GM18499 (cell line): Measurements from ENCODE around the gene DHRS13.
"Not testable (repeated sequence)": the region's sequence is repeated elsewhere in the genome, so short reads cannot be mapped to it uniquely, and the experiment has no call there.

Source experiments
- ATAC-seq: cut with Tn5 transposase; IDR thresholded peaks from one replicate; pipeline ENCODE4 v1.9.1; 2021; ENCODE audit warnings: moderate number of reproducible peaks; ENCODE audit not compliant: insufficient read depth, unreplicated experiment

The DHRS13 gene

GRCh38 chr17:28864991-28865849 lies 37.7 kb downstream of the DHRS13 start:
- no peak for ATAC-seq

GRCh38 chr17:28863953-28864352 lies 38.9 kb downstream of the DHRS13 start:
- ATAC-seq, result no peak

- ATAC-seq, result no peak
These were observed 40.3 kb downstream of the DHRS13 start for GRCh38 chr17:28862561-28862960.

- no peak for ATAC-seq
These were observed 41.3 kb downstream of the DHRS13 start for GRCh38 chr17:28861393-28862203.

- ATAC-seq, result no peak
These were observed 42.5 kb downstream of the DHRS13 start for GRCh38 chr17:28860363-28860808.

- ATAC-seq, result no peak
These were observed 44.0 kb downstream of the DHRS13 start for GRCh38 chr17:28858801-28859355.

- ATAC-seq, result no peak
These were observed 44.7 kb downstream of the DHRS13 start for GRCh38 chr17:28857905-28858800.

GRCh38 chr17:28856028-28856574 lies 46.8 kb downstream of the DHRS13 start:
- no peak for ATAC-seq

- no peak for ATAC-seq
These were observed 47.6 kb downstream of the DHRS13 start for GRCh38 chr17:28855336-28855679.

GRCh38 chr17:28854457-28855335 lies 48.2 kb downstream of the DHRS13 start, which contains the start of gene ERAL1:
Gene ERAL1 (plus strand): TSS chr17:28855016. CDS start chr17:28855035, 19 bp downstream.
- ATAC-seq, result no peak

- no peak for ATAC-seq
These were observed 49.6 kb downstream of the DHRS13 start for GRCh38 chr17:28853295-28853694.

GRCh38 chr17:28849281-28849680 lies 53.6 kb downstream of the DHRS13 start:
- no peak for ATAC-seq

GRCh38 chr17:28848667-28849066 lies 54.2 kb downstream of the DHRS13 start:
- ATAC-seq, result not testable (repeated sequence)
